HG03280 (cell line): ENCODE data around the gene DCTN5.

Experiments
- ATAC-seq: cut with Tn5 transposase; IDR thresholded peaks from one replicate; pipeline ENCODE4 v1.9.1; 2021; ENCODE audit warnings: mild to moderate bottlenecking, moderate library complexity; ENCODE audit not compliant: unreplicated experiment

Gene DCTN5

DNA sequence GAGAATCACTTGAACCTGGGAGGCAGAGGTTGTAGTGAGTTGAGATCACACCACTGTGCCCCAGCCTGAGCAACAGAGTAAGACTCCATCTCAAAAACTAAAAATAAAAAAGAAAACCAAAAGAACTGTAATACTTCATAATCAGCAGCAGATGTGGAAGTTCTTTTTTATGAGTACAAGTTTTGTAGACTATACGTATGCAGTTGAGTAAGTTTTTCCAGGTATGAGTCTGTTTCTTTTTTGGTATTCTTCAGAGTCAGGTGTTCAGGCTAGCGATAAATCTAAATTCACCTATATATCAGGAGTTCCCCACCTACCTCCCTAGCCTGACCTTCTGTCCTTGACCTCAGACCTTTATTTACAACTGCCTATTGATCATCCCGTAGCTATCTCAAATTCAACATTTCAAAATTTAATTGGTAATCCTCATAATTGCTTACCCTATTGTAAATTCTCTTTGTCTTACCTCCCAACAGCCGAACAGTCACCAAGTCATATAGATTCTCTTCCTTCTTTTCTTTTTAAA, 10.7 kb downstream of the DCTN5 start:
- peak; percentile 43 for ATAC-seq

DNA sequence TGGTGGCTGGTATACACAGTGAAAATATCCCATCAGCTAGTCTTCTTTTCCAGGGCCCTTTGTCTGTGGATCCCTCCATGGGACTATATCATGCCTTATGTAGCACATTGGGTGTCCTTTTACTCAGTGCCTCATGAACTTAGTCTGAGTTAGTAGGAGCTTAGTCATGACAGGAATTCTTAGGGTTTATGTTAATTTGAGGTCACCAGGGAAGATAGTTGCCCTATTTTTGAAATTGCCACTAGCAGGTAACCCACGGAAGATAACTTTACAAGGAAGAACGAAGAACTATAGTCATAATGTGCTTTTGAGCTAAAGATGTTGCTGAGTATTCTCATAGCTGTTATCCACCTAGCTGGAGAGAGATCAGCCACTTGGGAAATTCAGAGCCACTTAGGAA, 22.7 kb downstream of the DCTN5 start:
- no peak for ATAC-seq

DNA sequence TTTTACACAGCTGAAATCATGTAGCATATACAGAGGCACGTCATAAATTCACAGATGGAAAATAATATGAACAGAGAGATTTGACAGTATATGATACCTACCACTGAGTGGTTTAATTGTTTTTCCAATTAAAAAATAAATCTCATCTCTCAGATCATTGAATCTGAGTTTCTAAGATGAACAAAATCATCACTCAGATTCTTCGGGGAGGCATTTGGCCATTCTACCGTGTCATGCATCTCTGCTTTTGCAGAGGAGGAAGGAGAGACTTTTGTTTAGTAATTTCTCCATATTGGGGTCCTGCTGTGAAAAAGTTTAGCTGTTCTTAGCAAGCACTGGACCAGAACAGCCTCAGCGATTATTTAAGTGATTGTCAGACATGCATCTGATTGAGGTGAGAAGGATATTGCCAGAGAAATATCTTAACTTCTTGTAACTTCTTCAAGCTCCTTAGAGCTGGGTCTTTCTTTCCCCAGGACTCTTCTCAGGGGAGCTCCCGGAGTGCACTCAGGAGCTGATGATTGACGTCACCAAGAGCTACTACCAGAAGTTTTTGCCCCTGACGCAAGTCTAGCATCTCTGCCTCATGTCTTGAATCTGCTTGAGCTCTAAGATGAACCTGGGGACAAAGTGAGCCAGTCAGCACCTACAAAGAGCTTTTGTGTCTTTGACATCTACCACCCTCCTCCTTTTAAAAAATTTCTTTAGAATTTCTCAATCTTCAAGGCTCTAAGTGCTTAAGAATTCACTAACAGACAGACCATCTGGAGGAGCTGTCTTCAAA, 25.5 kb downstream of the DCTN5 start:
- ATAC-seq, result no peak

DNA sequence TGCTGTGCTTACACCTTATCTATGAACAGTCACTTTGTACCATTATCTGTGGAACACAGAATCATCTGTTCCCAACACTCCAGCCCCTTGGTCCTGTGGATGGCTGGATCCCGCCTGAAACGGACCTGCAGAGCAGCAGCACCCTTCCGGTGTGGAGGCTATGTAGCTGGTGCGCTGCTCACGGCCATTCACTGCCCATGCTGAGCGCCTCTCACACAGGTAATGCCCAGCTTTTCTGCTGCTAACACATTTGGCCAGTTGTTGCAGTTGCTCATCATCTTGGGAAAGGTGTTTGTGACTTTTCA, 26.0 kb downstream of the DCTN5 start:
- ATAC-seq, result no peak

DNA sequence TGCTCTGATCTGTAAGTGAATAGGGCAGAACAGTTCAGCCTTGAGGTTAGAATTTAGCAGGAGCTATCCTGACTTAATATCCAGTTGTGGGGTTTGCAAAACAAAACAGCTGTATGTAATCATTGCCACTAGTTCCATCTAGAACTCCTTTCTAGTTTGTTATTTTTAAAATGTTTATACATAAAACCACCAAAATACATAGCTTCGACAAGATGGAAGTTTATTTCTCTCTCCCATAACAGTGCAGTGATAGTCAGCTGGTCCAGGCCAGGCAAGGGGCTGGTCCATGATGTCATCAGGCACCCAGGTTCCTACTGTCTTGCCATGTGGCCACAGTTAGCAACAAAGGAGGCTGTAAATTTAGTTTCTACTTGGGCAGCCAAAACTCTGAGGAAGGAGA, 27.0 kb downstream of the DCTN5 start:
- no peak for ATAC-seq

DNA sequence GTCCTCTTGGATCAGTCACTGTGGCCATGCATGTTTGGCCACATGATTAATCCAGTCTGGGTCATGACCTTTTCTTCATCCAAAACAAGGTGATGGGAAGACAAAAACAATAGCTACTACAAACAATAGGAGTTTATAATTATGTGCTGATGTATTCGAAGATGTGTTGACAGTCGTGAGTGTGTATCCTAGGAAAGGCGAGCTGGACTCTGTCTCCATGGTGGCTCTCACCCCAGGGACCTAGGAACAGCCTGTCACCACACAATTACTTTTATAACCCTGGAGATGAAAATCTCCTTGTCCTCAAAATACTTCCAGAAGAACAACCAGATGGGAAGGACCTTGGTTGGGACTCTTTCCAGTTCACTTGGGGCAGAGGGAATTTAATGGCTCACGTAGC, 27.6 kb downstream of the DCTN5 start:
- no peak for ATAC-seq

DNA sequence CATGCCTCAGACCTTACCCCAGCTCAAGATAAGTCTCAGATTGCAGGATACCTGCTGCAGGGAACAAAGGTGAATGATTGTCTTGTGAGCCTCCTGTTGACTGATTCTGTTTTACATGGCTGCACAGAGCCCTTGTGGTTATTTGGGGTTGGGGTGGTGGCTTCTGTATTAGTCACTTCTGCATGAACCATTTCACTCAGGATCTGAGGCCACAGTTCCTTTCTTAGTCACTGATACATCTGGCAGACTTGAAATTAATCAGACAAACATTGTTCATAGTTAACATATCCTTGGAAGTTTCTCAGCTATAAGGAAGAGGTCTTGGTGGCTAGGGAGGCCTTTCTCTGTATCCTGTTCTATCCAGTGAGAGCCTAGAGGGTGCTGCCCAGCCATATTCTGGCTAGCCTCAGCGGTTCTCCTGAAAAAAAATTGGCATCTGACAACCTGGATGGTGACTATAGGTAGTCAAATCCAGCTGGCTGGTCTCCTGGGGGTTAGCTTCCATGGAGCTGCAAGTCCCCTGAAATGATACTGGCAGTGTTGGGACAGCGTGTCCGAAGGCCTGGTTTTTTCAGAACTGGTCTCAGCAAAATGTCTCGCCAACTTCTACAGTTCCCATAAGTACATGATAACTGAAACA, 29.0 kb downstream of the DCTN5 start:
- ATAC-seq, result peak; percentile 72

DNA sequence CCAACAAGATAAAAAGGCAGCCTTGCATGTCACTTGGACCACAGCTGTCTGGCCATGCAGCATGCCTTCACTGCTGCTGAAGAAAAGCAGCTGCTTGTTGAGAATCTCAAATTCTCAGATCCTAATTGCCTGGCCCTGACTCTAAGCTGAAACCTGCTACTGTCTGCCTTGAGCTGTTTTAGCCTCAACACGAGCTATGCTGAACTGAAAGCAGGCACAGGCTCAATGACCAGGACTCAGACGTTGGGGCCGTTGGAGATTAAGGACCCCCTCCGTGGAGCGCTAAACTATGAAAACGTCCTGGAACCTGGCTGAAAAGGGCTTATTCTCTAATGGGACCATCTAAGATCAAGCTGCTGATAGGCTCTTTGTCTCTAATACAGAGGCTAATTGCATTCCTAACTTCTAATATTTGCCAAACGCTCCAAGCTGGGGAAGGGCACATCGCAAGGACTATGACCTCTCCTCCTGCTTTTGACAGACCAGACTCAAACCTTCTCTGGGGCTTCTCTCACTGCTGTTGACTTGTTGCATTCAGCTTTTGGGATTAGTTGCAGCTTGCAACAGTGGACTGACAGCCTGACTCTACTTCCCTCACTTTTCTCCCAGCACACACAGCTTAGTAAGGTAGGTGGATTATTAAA, 32.8 kb downstream of the DCTN5 start:
- ATAC-seq, result no peak

DNA sequence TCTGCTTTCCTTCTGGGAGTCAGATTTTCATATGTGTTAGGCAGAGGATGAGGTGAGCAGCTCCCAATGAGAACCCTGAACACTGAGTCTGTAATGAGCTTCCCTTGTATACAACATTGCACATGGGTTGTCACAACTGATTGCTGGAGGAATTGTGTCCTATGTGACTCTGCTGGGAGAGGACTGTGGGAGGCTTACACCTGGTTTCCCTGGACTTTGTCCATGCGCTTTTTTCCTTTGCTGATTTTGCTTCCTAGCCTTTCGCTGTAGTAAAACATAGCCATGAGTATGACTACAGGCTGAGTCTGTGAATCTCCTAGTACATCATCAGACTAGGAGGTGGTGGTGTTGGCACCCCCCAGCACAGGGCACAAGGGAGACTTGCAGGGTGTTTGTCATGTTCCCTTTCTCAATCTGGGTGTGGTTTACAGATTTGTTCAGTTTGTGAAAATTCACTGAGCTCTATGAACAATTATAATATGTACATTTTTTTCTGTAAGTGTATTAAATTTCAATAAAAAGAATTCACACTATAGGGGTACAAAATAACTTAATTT, 35.7 kb downstream of the DCTN5 start:
- ATAC-seq, result no peak

DNA sequence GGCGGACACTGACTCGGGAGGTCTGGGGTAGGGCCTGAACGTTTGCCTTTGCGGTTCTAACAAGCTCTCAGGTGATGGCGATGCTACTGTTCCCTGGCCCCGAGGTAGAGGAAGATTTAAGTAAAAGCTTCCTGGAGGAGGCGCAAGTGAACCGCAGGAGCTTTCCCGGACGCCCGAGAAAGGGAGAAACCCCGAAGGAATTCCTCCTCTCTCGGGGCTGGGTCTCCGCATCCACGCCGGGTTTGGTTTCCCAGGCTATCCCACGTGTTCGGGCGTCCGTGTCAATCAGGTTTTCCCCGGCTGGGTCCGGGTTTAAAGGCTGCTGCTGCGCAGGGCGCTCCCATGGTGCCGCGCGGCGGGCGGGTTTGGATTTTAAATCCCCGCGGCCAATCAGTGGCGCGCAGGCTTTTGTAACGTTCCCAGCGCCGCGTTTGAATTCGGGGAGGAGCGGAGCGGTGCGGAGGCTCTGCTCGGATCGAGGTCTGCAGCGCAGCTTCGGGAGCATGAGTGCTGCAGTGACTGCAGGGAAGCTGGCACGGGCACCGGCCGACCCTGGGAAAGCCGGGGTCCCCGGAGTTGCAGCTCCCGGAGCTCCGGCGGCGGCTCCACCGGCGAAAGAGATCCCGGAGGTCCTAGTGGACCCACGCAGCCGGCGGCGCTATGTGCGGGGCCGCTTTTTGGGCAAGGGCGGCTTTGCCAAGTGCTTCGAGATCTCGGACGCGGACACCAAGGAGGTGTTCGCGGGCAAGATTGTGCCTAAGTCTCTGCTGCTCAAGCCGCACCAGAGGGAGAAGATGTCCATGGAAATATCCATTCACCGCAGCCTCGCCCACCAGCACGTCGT, 37.4 kb downstream of the DCTN5 start, which contains the start of gene PLK1:
TSS of gene PLK1 (plus strand) at position 460 of the 844 bp plus-strand sequence. CDS start at position 504, 44 bp downstream.
- peak; percentile 80 for ATAC-seq

DNA sequence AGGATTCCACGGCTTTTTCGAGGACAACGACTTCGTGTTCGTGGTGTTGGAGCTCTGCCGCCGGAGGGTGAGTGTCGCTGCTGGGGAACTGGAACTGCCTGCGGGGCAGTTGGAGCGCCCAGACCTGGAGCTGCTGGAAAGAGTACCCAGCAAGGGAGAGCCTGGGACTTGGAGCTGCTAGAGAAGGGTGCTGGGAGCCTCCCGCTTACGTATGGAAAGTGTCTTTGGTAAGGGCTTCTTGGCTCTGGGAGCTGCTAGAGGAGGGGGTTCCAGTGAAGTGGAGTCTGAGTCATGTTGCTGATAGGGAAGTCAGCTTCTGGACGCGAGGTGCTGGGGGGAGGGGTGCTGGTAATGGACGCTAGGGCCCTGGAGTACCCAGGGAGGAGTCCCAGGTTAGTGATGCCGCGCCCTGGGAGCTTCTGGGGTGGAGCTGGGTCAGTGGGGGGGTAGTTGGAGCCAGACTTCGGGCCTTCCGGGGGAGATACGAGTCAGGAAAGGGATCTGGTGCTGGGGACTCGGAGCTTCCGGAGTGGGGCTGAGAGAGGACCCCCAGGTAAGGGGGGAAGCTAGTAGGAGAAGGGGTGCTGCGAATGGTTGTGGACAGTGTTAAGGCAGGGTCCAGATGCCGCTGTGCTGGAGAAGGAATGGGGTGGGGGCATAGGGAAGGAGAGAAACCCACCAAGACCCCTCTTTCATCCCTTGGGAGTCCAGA, 38.2 kb downstream of the DCTN5 start:
- ATAC-seq, result no peak

DNA sequence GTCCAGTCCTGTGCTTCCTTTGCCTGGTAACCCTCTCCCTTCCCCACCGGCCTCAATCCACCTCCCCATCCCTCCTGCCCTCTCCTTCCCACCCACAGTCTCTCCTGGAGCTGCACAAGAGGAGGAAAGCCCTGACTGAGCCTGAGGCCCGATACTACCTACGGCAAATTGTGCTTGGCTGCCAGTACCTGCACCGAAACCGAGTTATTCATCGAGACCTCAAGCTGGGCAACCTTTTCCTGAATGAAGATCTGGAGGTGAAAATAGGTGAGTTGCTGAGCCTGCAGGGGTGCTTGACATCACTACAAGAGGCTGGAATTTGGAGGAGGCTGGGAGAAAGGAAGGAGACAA, 38.7 kb downstream of the DCTN5 start:
- no peak for ATAC-seq

DNA sequence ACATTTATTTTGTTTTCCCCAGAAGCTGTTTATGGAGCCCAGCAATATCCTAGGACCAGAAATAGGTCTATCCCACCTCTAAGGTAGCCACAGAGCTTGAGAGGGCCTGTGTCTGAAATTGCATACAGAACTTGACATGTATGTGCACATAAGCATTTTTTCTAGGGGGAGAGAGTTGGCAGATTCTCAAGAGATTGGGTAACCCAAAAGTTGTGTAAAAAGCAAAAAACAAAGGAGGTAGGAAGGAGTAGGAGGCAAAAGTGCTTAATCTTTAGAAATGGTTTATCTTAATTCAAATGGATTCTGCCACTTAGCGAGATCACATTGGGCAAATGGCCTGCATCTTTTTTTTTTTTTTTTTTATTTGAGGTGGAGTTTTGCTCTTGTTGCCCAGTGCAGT, 40.9 kb downstream of the DCTN5 start:
- no peak for ATAC-seq

DNA sequence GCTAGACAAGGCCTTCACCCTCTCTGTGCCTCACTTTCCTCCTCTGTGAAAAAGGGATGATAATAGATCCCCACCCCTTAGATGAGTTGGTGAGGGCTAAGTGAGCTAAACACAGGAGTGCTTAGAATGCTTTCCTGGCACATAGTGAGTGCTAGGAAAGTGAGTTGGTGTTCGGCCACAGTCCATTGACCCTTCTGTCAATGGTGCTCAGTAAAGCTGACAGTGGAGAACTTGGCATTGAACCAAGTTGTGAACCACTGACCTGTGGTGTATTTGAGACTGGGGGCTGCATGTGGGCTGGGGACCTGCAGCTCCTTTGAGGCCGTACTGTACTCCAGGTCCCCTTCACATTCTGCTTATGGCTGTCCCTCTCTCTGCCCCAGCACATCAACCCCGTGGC, 42.2 kb downstream of the DCTN5 start:
- no peak for ATAC-seq

DNA sequence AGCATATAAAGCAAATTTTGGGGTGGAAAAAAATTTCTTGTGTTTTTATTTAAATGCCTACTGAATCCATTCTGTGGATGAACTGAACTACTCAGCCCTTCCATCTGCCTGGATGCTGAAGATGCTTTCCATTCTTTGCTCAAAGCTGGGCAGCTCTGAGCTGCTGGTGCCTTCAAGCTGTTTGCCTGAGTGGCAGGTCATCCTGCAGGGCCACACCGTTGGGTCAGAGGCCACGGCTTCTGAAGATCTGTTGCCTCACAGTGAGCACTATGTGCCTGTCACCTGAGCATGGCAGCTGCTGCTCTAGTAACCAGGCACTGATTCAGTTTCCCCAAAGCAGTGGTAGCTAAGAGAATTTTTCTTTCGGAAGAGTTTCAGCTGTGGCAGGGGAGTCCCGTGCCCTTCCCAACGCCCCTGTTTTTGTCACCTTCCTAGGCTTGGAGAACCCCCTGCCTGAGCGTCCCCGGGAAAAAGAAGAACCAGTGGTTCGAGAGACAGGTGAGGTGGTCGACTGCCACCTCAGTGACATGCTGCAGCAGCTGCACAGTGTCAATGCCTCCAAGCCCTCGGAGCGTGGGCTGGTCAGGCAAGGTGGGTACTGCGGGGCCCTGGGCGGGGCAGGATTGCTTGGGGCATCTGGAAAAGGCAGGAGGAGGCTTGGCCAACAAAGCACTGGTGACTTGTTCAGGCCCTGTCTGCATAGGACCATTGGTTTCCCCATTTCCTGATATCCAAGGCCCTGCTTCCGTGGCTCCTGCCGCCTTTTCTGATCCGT, 46.0 kb downstream of the DCTN5 start:
- ATAC-seq, result no peak

DNA sequence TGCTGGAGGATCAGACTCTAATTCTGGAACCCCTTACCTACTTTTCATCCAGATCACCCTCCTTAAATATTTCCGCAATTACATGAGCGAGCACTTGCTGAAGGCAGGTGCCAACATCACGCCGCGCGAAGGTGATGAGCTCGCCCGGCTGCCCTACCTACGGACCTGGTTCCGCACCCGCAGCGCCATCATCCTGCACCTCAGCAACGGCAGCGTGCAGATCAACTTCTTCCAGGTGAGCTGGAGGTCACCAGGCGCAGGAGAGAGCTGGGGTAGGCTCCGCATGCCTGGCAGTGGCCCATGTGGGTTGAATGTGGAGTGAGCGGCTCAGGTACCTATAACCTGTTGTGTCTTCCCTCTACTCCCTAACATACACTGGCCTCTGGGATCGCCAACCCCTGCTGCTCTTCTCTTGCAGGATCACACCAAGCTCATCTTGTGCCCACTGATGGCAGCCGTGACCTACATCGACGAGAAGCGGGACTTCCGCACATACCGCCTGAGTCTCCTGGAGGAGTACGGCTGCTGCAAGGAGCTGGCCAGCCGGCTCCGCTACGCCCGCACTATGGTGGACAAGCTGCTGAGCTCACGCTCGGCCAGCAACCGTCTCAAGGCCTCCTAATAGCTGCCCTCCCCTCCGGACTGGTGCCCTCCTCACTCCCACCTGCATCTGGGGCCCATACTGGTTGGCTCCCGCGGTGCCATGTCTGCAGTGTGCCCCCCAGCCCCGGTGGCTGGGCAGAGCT, 48.3 kb downstream of the DCTN5 start:
- no peak for ATAC-seq

DNA sequence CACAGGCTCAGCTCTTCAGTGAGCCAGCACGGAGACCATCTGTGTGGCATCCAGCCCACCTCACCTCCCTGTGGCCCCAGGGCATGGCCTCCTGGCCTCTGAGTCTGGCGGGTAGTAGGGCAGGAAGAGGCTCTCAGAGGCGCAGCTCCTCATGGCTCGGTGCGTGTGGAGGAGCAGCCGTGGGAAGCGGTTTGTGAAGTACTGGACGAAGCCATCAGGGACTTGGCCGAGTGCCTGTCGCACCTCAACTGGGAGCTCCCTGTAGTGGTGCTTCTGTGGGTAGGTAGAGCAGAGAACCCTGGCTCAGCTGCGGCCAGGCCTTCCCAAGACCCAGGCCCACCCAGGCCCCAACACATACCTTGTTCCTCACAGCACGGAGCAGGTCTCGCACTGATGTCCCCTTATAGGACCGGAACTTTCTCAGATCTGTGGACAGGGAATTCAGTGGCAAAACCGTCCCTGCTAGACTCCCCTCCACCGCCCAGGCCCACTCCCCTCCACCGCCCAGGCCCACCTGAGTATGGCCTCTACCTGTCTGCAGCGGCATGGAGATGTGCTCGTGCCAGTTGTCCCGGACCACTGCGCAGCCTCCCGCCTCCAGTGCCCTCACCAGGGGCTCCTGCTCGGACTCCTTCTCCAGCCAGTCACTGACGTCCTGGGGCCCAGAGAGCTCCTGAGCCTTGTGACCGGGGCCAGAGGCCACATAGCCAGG, 49.7 kb downstream of the DCTN5 start:
- no peak for ATAC-seq
